Measurements from ENCODE around the gene COL18A1. TPM values are rescaled to one million over a fixed set of nuclear protein-coding genes. Genes with fewer than 3 reads are reported as not detected.

The COL18A1 gene
- total and polyA plus RNA-seq, 3 donors from 2014 or later: 53.2 to 165 (median 111) TPM

DNA sequence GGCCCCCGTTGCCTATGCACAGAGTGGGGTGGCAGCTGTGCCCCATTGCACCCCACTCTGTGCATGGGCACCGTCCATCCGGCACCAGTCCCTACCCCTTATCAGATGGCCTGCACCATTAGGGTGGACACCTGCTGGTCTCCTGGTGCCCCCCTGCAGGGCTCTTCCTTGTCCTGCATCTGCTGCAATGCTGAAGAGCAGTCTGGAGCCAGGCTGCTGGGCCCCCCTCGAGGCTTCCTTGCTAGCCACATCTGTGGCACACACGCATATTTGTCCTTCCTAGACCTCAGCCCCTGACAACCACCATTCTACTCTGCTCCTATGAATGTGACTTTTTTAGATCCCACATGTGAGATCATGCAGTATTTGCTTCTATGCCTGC is 56.4 kb downstream of the COL18A1 start:
- H3K27me3 ChIP-seq: no peaks in the 10 kb centered on the region
- DNase-seq: no peak
- no peak overlapping the region for H3K27ac ChIP-seq
- H3K36me3 ChIP-seq (ENCODE audit: low read depth, missing control alignments): no peaks in the 10 kb centered on the region
- H3K9me3 ChIP-seq: no peaks in the 10 kb centered on the region
- TF ChIP-seq, protein P1, sequence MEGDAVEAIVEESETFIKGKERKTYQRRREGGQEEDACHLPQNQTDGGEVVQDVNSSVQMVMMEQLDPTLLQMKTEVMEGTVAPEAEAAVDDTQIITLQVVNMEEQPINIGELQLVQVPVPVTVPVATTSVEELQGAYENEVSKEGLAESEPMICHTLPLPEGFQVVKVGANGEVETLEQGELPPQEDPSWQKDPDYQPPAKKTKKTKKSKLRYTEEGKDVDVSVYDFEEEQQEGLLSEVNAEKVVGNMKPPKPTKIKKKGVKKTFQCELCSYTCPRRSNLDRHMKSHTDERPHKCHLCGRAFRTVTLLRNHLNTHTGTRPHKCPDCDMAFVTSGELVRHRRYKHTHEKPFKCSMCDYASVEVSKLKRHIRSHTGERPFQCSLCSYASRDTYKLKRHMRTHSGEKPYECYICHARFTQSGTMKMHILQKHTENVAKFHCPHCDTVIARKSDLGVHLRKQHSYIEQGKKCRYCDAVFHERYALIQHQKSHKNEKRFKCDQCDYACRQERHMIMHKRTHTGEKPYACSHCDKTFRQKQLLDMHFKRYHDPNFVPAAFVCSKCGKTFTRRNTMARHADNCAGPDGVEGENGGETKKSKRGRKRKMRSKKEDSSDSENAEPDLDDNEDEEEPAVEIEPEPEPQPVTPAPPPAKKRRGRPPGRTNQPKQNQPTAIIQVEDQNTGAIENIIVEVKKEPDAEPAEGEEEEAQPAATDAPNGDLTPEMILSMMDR (IDR thresholded peaks at IDR 0.05): no peak
- no peak for TF ChIP-seq POLR2A (IDR thresholded peaks at IDR 0.05)
- intact Hi-C loops (cut with DNase I; ENCODE audit: low total_unique reads): no loop called here
- H3K4me1 ChIP-seq: no peaks in the 10 kb centered on the region
- WGBS, 2 donors: 89 to 96% methylated on average over 3 to 5 of the region's 5 CpGs
- no peak overlapping the region for H3K4me3 ChIP-seq

DNA sequence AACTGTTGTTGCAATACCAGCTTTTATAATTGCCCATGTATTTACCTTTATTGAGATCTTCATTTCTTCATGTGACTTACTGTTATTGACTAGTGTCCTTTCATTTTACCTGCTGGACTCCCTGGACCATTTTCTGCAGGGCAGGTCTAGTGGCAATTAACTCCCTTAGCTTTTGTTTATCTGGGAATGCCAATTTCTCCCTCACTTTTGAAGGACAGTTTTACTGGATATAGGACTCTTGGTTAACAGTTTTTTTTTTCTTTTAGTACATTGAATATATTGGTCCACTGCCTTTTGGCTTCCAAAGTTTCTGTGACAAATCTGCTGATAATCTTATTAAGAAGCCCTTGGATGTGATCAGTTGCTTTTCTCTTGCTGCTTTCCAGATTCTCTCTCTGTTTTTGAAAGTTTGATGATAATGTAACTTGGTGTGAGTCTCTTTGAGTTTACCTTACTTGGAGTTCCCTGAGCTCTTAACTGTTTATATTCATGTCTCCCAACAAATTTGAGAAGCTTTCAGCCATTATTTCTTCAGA is 56.9 kb downstream of the COL18A1 start:
- no peak overlapping the region for H3K27ac ChIP-seq
- no peaks in the 10 kb centered on the region for H3K9me3 ChIP-seq
- intact Hi-C loops (cut with DNase I; ENCODE audit: low total_unique reads): no loop called here
- no peaks in the 10 kb centered on the region for H3K27me3 ChIP-seq
- peaks cover 3% of the 10 kb centered on the region for H3K4me1 ChIP-seq
- H3K36me3 ChIP-seq (ENCODE audit: low read depth, missing control alignments): no peaks in the 10 kb centered on the region
- TF ChIP-seq, protein P1 (IDR thresholded peaks at IDR 0.05): no peak
- TF ChIP-seq POLR2A (IDR thresholded peaks at IDR 0.05): no peak
- H3K4me3 ChIP-seq: no peak overlapping the region
- DNase-seq: no peak

DNA sequence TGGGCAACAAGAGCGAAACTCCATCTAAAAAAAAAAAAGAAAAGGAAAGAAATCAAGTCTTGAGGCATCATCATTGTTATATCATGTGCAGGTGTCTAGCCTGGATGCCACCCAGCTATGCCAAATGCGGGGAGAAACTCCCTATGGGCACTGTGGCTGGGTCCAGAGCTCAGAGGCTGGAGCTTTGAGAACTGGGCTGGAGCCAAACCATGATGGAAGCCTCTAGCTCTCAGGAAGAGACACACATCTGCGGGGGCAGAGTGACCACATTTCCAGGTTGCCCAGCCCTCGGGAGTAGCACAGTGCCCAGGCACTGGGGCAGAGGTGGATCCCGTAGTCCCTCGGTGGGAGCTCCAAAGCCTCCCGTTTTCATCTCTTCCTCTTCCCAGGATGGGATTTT is 58.9 kb downstream of the COL18A1 start:
- no peaks in the 10 kb centered on the region for H3K27me3 ChIP-seq
- peaks cover 5% of the 10 kb centered on the region for H3K4me1 ChIP-seq
- no peak for DNase-seq
- no peak overlapping the region for H3K4me3 ChIP-seq
- WGBS, 2 donors: 95 to 98% methylated on average over 3 to 7 of the region's 7 CpGs
- TF ChIP-seq POLR2A (IDR thresholded peaks at IDR 0.05): no peak
- TF ChIP-seq, protein P1 (IDR thresholded peaks at IDR 0.05): no peak
- intact Hi-C loops (cut with DNase I; ENCODE audit: low total_unique reads): no loop called here
- H3K36me3 ChIP-seq (ENCODE audit: low read depth, missing control alignments): no peaks in the 10 kb centered on the region
- no peaks in the 10 kb centered on the region for H3K9me3 ChIP-seq
- no peak overlapping the region for H3K27ac ChIP-seq

DNA sequence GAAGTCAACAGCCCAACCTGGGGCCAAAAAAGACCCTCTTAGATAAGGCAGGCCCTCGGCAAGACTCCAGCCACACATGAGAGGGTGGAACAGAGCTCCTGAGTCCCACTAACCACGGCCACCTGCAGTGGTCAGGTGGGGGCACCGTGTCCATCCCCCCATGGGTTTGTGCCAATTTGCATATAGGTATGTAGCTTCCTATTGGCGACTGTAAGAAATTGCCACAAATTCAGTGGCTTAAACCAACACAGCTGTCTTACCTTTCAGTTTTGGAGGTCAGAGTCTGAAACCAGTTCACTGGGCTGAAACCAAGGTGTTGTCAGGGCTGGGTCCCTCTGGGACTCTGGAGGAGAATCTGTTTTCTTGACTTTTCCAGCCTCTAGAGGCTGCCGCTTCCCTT is 59.3 kb downstream of the COL18A1 start:
- intact Hi-C loops (cut with DNase I; ENCODE audit: low total_unique reads): no loop called here
- DNase-seq: no peak
- no peak overlapping the region for H3K27ac ChIP-seq
- no peak overlapping the region for H3K4me3 ChIP-seq
- peaks cover 5% of the 10 kb centered on the region for H3K4me1 ChIP-seq
- WGBS, 2 donors: 99 to 100% methylated on average over 1 to 5 of the region's 5 CpGs
- no peaks in the 10 kb centered on the region for H3K9me3 ChIP-seq
- H3K27me3 ChIP-seq: no peaks in the 10 kb centered on the region
- H3K36me3 ChIP-seq (ENCODE audit: low read depth, missing control alignments): no peaks in the 10 kb centered on the region
- TF ChIP-seq POLR2A (IDR thresholded peaks at IDR 0.05): no peak
- TF ChIP-seq, protein P1 (IDR thresholded peaks at IDR 0.05): no peak

DNA sequence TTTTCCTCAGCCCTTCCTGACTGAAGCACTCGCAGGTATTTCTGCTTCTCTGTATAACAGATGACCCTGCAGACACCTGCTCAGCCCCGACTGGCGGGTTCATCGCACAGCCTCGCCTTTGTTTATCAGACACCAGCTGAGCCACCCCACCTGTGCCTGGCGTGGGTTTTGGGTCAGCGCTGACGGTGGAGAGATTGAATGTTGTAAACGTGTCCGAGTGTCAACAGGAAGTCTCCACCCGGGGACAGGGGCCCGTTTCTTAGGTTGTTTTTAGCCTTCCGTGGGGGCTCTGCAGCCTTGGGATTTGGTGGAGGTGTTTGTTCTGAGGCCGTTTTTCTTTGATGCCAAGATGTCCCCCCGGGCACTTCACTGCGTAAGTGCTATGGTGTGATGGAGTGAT is 60.1 kb downstream of the COL18A1 start:
- Histone ChIP-seq H3K4me3 (no peak overlapping the region), H3K4me1 (peaks cover 5% of the 10 kb centered on the region), H3K36me3 (ENCODE audit: low read depth, missing control alignments) (no peaks in the 10 kb centered on the region), H3K9me3 (no peaks in the 10 kb centered on the region), H3K27me3 (no peaks in the 10 kb centered on the region), H3K27ac (no peak overlapping the region)
- 83 to 91% methylated on average over 16 of the region's 16 CpGs for WGBS, 2 donors
- TF ChIP-seq, protein P1 (IDR thresholded peaks at IDR 0.05): no peak
- no peak for TF ChIP-seq POLR2A (IDR thresholded peaks at IDR 0.05)
- intact Hi-C loops (cut with DNase I; ENCODE audit: low total_unique reads): no loop called here
- no peak for DNase-seq
